ENCODE measurements around the gene PHF19.

DNA sequence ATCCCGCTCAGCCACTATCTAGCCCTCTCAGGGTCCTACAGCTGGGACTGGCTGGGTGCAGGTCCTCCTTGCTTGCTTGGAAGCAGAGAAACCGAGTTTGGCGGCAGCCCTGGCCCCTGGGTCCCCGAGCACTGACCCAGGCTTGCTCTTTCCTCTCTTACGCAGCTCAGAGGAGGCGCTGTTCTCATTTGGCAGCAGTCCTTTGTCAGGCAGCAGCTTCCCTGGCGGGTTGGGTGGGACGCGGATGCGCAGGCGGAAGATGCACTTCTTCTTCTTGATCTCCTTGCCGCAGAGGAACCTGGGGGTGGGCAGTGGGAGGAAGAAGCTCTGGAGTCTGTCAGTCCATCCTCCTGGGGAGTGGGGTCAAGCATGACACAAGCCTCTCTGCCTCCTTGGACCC, 14.5 kb downstream of the PHF19 start:
- TF ChIP-seq CTCF (IDR thresholded peaks at IDR 0.05): no peak
- no peak for TF ChIP-seq POLR2A (IDR thresholded peaks at IDR 0.05)
